ENCODE measurements around the gene FSTL1.

FSTL1 gene

GRCh38 chr3:120487191-120487650, 36.4 kb upstream of the FSTL1 start:
- TF ChIP-seq ZNF16 (tag by site-specific recombination; IDR thresholded peaks at IDR 0.05; ENCODE audit: low read depth): no peak
- no peaks in the 10 kb centered on the region for H3K36me3 ChIP-seq (ENCODE audit: control insufficient read depth in 2 of 2, insufficient read depth in 1 of 2, low read length in 2 of 2)
- H3K4me1 ChIP-seq (ENCODE audit: control insufficient read depth, insufficient read depth, low read length): no peaks in the 10 kb centered on the region
- ChIA-PET CTCF (interaction anchor here (0.6 kb wide), 1 partner anchor 1379 kb away, joined by 3 read pairs; no protein-coding TSS in a partner anchor), POLR2A (no interaction called here)
- H3K4me3 ChIP-seq (ENCODE audit: low read depth, low read length): no peak overlapping the region
- H3K9me3 ChIP-seq (ENCODE audit: control insufficient read depth, insufficient read depth, low read depth, low read length): no peaks in the 10 kb centered on the region
- no peak overlapping the region for H3K27ac ChIP-seq (ENCODE audit: extremely low read depth, low read depth, low read length)

DNA sequence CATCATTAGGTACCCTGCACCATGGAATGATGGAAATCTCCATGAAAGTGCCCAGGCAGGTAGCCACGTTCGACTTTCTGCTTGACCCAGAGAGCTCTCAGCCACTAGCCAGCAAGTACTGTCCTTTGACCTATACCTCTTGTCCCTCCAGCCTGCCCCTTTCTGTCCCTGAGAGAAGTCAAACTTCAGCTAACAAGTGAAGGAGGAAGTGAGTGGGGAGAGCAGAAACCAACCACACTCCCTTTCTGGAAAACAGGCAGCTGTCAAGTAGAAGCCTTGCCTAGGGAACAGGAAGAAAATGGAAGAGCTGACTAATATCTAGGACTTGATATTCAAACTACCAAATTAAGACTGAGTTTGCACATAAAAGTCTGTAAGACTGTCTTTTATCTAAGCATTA, 30.3 kb upstream of the FSTL1 start:
- H3K9me3 ChIP-seq (ENCODE audit: control insufficient read depth, insufficient read depth, low read depth, low read length): no peaks in the 10 kb centered on the region
- no peaks in the 10 kb centered on the region for H3K36me3 ChIP-seq (ENCODE audit: control insufficient read depth in 2 of 2, insufficient read depth in 1 of 2, low read length in 2 of 2)
- no peak overlapping the region for H3K27ac ChIP-seq (ENCODE audit: extremely low read depth, low read depth, low read length)
- H3K4me3 ChIP-seq (ENCODE audit: low read depth, low read length): no peak overlapping the region
- ChIA-PET POLR2A (no interaction called here), CTCF (no interaction called here)
- H3K4me1 ChIP-seq (ENCODE audit: control insufficient read depth, insufficient read depth, low read length): no peaks in the 10 kb centered on the region
- no peak for TF ChIP-seq SP2 (tag by site-specific recombination; IDR thresholded peaks at IDR 0.05)
- TF ChIP-seq INSM2 (tag by site-specific recombination; IDR thresholded peaks at IDR 0.05): no peak
- no peak for TF ChIP-seq ZNF639 (tag by site-specific recombination; IDR thresholded peaks at IDR 0.05)
- TF ChIP-seq, protein P1, sequence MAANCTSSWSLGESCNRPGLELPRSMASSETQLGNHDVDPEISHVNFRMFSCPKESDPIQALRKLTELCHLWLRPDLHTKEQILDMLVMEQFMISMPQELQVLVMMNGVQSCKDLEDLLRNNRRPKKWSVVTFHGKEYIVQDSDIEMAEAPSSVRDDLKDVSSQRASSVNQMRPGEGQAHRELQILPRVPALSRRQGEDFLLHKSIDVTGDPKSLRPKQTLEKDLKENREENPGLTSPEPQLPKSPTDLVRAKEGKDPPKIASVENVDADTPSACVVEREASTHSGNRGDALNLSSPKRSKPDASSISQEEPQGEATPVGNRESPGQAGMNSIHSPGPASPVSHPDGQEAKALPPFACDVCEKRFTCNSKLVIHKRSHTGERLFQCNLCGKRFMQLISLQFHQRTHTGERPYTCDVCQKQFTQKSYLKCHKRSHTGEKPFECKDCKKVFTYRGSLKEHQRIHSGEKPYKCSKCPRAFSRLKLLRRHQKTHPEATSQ (tag by site-specific recombination; IDR thresholded peaks at IDR 0.05): no peak
- no peak for TF ChIP-seq ZNF510 (tag by site-specific recombination; IDR thresholded peaks at IDR 0.05; ENCODE audit: insufficient replicate concordance)
- no peak for TF ChIP-seq ZNF174 (tag by site-specific recombination; IDR thresholded peaks at IDR 0.05)

GRCh38 chr3:120477781-120478180, 27.0 kb upstream of the FSTL1 start:
- TF ChIP-seq CTCF (tag by site-specific recombination; IDR thresholded peaks at IDR 0.05): no peak
- no peak for TF ChIP-seq ZNF211 (tag by site-specific recombination; IDR thresholded peaks at IDR 0.05; ENCODE audit: low read depth)
- no peak for TF ChIP-seq ZNF350 (tag by site-specific recombination; IDR thresholded peaks at IDR 0.05)
- no peak for TF ChIP-seq ZNF600 (tag by site-specific recombination; IDR thresholded peaks at IDR 0.05)
- no peak for TF ChIP-seq ZNF670 (tag by site-specific recombination; IDR thresholded peaks at IDR 0.05; ENCODE audit: low read depth)
- no peak for TF ChIP-seq ZNF248 (tag by site-specific recombination; IDR thresholded peaks at IDR 0.05)
- no peak for TF ChIP-seq ZNF776 (tag by site-specific recombination; IDR thresholded peaks at IDR 0.05; ENCODE audit: borderline replicate concordance)
- TF ChIP-seq HOXC10 (CRISPR knock-in tag; IDR thresholded peaks at IDR 0.05): no peak
- TF ChIP-seq ZNF544 (tag by site-specific recombination; IDR thresholded peaks at IDR 0.05): no peak
- Histone ChIP-seq H3K36me3 (ENCODE audit: control insufficient read depth in 2 of 2, insufficient read depth in 1 of 2, low read length in 2 of 2) (no peaks in the 10 kb centered on the region), H3K27ac (ENCODE audit: extremely low read depth, low read depth, low read length) (no peak overlapping the region), H3K9me3 (ENCODE audit: control insufficient read depth, insufficient read depth, low read depth, low read length) (no peaks in the 10 kb centered on the region), H3K4me3 (ENCODE audit: low read depth, low read length) (no peak overlapping the region), H3K4me1 (ENCODE audit: control insufficient read depth, insufficient read depth, low read length) (no peaks in the 10 kb centered on the region)
- CTCF ChIA-PET: interaction anchor here (0.7 to 1.3 kb wide), 2 partner anchors 19 to 108 kb away, joined by 3 to 4 read pairs; no protein-coding TSS in a partner anchor
- POLR2A ChIA-PET: no interaction called here
